Right hindlimb (tissue), 1 donor: Measurements from ENCODE around the gene RABL6.
A peak's percentile ranks its signal among the peaks of the same experiment; 100 is the strongest.
"Not testable (repeated sequence)": the region's sequence is repeated elsewhere in the genome, so short reads cannot be mapped to it uniquely, and the experiment has no call there.

Experiments
- DNase-seq: peaks from one replicate; pipeline ENCODE4 v3.0.0-alpha.2; 2018

Gene RABL6, protein sequence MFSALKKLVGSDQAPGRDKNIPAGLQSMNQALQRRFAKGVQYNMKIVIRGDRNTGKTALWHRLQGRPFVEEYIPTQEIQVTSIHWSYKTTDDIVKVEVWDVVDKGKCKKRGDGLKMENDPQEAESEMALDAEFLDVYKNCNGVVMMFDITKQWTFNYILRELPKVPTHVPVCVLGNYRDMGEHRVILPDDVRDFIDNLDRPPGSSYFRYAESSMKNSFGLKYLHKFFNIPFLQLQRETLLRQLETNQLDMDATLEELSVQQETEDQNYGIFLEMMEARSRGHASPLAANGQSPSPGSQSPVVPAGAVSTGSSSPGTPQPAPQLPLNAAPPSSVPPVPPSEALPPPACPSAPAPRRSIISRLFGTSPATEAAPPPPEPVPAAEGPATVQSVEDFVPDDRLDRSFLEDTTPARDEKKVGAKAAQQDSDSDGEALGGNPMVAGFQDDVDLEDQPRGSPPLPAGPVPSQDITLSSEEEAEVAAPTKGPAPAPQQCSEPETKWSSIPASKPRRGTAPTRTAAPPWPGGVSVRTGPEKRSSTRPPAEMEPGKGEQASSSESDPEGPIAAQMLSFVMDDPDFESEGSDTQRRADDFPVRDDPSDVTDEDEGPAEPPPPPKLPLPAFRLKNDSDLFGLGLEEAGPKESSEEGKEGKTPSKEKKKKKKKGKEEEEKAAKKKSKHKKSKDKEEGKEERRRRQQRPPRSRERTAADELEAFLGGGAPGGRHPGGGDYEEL

DNA sequence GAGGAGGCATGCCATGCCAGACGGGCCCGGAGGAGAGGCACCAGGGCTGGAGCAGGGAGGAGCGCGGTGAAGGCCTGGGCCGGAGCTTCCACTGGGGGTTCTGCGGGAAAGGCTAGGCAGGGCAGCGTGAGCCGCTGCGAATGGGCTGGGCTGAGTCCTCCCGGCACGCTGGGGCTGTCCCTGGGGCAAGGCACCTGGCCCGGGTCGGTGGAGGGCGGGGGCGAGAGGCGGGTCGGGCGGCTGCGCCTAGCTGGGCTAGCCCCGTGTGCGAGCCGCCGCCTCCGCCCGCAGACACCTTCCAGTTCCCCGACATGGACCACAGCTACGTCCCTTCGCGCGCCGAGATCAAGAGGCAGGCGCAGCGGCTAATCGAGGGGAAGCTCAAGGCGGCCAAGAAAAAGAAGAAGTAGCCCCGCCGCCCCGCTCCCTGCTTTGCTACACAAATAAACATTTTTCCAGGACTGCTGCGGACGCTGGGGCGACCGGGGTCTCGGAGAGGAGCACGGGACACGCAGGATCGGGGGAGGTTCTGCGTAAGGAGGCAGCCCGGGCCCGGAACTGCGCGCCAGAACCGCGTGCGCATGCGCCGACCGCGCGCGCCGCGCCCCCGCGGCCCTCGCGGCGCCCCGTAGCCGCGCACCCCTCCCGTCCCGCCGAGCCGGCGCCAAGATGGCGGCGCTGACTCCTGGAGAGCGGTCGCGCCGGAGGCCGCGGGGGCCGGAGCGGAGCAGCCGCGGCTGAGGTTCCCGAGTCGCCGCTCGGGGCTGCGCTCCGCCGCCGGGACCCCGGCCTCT is at the start of gene RABL6:
TSS of gene RABL6 (plus strand) at position 668 of the 794 bp plus-strand sequence. CDS start 249 bp downstream, outside the sequence.
- DNase-seq, result peak; percentile 85

DNA sequence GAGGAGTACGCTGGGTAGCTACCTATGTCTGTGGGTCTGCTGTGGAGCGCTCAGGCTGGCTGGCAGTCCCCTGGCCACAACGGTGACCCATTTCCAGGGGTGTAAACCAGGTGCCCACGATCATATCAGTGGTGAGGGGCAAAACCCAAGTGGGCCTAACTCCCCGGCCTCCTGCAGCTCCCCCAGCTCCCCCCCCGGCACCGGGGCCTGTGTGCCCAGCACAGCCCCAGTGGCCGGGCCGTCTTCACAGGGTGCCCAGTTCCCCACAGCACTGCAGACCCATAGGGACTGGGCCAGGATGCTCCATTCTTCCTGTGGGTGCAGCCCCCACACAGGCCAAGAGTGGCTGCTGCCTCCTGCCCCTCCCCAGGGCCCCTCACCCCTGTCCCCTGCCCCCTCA is 48.7 kb upstream of the RABL6 start:
- no peak for DNase-seq

DNA sequence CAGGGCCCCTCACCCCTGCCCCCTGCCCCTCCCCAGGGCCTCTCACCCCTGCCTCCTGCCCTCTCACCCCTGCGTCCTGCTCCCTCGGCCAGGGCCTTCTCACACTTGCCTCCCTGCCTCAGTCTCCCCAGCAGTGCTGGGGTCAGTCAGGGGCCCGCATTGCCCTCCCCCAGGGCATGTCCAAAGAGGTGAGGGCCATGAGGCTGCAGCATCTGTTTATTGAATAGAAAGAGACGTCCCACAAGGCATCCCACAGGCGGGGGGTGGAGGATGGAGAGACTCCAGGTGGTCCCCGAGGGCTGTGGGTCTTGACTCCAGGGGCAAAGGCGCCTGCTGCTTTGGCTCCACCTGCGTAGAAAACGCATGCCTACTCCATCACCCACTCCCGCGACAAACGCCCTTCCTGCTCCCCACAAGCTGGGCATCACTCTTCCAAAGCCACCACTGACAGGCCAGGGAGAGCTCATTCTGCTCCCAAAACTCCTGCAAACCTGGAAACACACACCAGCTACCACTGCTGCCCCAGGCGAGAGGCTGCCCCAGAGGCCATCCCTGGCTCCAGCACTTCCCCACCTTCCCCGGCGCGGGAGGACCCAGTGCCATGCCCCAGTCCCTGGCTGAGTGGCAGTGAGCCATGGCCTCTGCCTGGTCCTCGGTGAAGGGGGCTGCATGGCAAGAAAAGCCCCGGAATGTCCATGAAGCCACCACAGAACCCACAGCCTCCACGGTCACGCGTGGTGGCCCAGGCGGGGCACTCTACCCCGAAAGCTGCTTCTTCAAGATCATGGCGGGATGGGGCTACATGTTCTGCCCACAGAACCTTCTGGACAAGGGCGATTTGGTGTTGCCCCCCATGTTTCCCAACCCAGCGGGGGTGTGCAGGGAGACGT is 48.1 kb upstream of the RABL6 start:
- DNase-seq, result no peak

DNA sequence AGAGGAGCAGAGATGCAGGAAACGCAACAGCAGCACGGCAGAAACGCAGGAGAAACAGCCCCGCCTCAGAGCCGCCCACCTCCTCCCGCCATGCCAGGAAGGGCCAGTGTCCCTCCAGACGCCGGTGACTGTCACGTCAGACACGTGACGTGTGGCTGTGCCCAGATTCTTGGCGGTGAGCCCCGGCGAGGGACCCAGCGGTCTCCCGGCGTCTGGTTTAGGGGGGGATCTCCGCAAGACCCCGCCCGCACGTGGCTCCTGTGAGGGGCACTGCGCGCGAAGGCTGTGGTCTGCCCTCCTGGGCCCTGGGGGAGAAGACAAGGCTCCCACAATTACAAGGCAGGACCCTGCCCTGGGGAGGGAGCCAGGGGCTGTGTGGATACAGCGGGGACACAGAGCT is 47.3 kb upstream of the RABL6 start:
- DNase-seq, result no peak

DNA sequence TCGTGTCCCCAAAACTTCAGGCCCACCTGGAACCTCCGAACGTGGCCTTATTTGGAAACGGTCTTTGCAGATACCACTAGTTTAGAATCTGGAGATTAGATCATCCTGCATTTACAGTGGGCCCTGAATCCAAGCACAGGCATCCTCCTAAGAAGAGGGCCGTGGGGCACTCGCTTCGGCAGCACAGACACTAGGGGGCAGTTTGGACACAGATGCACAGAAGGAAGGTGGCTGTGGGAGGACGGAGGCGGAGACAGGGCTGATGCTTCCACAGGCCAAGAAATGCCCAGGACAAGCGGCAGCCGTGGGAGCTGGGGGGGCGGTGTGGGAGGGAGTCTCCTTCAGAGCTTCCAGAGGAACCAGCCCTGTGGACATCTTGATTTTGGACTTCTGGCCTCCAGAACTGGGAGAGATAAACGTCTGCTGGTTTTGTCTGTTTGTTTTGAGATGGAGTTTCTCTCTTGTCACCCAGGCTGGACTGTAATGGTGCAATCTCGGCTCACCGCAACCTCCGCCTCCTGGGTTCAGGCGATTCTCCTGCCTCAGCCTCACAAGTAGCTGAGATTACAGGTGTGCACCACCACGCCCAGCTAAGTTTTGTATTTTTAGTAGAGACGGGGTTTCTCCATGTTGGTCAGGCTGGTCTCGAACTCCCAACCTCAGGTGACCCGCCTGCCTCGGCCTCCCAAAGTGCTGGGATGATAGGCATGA is 46.8 kb upstream of the RABL6 start:
- not testable (repeated sequence) for DNase-seq

DNA sequence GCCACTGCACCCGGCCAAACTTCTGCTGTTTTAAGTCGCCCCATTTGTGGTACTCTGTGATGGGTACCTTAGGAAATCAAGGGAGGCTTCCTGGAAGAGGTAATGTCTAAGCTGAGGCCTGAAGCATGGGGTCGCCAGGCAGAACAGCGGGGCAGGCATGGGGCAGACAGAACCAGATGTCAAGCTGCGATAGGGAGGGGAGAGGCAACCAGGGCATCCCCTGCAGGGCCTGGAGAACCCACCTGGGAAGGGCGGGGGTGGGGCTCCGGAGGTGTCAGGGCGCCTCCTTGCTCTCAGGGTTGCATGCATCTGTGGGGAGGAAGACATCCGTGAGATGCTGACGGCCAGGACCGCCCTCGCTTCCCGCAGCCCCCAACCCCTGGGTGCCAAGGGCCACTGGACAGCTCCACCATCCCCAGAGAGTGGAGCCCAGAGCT is 46.2 kb upstream of the RABL6 start:
- DNase-seq, result no peak

DNA sequence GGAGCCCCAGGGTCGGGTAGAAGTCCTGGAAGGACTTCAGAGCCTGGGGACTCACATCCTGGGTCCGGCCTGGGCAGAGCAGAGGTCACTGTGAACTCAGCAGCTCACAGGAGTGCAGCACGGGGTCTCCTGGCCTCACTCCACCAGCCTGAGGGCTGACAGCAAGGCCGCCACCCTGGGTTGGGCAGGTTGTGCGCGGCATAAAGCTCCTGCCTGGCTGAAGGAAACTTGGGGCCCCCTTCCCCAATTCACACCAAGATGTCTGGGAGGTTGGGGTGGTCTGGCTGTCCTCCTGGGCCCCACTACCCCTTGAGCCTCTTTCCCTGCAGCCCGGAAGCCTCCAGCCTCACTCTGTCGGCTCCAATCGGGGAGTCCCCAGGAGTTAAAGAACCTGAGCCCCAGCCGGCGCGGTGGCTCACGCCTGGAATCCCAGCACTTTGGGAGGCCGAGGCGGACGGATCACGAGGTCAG is 45.5 kb upstream of the RABL6 start:
- no peak for DNase-seq

DNA sequence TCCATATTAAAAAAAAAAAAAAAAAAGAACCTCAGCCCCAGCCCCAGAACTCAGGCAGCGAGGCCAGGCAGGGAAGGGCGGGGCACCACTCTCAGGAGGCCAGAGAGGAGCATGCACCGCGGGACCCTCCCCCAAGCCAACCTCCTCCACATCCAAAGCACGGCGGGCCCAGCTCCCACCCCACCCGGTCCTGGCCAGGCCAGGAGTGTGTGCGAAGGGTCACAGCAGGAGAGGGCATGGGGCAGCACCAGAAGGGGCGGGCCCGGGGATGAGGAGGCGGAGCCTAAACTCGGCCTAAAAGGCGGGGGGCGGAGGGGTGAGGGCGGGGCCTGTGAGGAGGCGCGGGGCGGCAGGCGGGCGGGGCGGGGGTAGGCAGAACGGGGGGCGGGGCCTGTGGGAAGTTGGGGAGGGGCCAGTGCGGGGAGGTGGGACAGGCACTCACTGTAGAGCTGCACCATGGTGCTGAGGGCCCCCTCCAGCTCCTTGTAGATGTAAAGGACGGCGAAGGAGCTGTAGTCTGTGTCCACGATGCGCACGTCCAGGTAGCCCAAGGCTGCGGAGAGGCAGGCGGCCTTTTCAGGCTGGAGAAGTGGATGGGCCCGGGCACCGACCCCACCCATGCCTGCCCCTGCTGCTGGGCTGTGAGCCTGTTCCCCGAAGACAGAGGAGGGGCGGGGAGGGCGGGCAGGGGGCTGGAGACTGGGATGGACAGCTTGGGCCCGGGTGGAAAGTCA is 44.7 kb upstream of the RABL6 start:
- peak; percentile 64 for DNase-seq

DNA sequence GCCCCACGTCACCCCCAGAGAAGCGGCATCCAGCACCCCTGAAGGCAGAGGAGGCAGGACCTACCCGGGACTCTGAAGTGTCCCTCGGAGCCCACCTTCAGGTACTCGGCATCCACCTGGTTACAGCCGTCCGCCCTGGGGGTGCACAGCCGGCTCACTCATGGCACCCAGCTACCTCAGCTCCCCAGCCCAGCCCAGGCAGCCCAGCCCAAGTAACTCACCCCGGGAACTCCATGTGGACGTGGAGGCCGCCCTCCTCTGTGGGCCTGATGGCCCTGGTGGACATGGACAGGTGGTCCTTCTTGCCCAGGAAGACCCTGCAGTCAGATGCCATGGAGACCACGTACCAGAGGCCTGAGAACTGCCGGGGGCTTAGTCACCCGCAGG is 44.1 kb upstream of the RABL6 start:
- no peak for DNase-seq

DNA sequence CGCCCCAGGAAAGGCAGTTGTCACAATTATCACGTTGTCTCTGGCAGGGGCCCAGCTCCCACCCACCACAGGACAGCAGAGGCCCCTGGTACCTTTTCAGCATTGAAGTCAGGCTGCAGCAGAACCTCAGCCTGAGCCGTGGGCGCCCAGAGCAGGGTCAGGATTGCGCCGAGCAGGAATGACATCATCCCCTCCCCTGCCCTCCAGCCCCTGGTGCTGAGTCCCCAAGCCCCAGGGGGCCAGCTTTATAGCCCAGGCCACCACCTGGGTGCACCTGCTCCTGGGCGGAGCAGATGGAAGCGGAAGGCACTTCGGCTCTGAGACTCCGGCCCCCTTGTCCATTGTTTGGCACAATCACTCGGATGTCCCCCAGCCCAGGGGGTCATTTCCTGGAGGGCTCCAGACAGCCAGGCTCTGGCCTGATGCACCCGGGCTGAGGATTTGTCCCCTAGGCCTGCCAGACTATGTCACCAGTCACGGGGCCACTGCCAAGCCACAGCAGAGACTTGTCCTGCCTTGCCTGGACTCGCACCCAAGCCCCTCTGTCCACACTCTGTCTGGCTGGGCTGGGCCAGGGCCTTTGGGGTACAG is 43.4 kb upstream of the RABL6 start, which contains the start of gene LCN15:
TSS of gene LCN15 (minus strand) at position 218 of the 591 bp plus-strand sequence. CDS start at position 188, 30 bp downstream.
- DNase-seq, result no peak

DNA sequence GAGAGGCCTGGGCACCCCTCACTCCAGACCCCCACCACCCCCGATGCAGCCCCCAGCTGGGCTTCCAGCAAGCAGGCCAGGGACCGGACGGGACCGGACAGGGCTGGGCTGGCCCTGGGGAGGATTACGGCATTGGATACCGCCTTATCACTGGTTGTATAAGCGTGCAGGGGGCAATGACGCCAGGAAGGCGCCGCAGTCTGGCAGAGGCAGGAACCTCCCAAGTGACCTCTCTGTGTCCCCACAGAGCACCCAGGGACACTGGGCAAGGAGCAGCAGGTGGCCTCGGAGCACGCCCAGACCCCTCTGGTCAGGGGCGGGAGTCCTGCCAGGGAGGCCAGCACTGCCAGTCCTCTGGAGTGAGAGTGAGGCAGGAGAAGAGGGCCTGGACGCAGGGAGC is 42.7 kb upstream of the RABL6 start:
- no peak for DNase-seq

DNA sequence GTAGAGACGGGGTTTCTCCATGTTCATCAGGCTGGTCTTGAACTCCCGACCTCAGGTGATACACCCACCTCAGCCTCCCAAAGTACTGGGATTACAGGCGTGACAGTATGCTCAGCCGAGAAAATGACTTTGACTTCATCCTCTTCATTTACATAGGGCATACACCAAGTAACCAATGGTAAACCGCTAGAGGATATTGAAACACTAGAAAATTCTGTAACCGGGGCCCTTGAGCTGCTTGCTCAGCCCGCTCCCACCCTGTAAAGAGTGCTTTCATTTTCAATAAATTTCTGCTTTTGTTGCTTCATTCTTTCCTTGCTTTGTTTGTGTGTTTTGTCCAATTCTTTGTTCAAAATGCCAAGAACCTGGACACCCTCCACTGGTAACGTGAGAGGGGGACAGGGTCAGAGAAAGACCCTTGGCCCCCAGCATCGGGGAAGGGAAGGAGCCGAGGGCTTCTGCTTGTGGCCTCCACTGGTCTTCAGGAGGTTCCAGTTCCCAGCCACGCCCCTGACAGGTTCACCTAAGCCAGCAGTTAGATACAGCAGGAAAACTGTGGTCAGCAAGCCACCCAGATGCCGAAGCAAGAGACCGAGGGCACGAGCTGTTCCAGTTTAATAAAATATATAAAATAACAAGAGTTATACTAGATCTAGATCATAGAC is 41.9 kb upstream of the RABL6 start:
- DNase-seq, result not testable (repeated sequence)

DNA sequence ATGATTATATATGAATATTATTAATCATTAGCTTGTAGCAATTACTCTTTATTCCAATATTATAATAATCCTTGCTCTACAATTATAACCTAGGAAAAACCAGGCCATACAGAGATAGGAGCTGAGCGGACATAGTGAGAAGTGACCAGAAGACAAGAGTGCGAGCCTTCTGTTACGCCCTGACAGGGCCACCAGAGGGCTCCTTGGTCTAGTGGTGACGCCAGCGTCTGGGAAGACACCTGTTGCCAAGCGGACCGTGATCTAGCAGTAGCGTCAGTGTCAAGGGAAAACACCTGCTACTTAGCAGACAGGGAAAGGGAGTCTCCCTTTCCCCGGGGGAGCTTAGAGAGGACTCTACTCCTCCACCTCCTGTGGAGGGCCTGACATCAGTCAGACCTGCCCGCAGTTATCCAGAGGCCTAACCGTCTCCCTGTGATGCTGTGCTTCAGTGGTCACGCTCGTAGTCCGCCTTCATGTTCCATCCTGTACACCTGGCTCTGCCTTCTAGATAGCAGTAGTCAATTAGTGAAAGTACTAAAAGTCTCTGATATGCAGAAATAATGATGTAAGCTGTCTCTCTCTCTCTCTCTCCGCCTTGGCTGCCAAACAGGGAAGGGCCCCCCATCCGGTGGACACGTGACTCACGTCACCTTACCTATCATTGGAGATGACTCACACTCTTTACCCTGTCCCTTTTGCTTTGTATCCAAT is 41.2 kb upstream of the RABL6 start:
- DNase-seq, result peak; percentile 59

DNA sequence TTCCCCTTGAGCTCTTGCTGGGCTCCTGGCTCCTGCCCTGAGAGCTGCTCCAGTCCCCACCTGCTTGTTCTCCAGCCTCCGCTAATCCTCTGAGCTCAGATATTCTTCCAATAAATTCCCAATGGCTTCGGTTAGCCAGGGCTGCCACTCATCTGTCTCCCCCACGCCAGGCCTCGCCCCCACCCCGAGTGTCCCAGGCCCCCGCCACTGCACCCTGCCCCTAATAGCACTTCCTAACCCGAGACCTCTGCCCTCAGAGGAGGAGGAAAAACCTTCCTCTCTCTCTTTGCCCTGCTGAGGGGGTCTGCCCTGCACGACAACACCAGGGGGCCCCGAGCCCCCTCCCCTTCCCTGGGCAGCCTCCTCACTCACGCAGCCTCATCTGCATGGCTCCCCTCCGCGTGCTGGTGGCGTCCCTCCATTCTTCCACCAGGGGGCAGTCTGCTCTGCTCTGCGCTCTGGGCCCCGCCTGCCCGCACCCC is 38.0 kb upstream of the RABL6 start:
- DNase-seq, result no peak

DNA sequence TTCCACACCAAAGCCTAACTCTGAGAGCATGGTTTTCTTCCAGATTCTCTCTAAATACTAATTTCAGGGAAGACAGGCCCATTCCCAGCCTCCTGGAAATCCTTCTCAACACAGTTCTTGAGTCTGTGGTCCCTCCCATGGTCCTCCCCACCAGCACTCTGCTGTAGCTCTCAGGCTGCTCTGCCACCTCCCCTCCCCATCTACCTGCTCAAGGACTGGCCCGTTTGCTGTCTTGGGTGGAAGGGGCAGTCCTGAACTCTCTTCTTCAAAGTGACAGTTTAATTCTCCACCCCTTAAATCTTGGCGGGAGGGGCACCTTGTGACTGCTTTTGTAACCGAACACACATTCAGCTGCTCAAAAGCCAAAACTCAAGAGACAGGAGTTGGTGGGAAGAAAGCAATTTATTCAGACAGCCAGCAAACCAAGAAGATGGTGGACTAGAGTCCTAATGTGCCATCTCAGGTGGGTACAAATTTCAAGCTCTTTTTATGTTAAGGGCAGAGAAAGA is 35.8 kb upstream of the RABL6 start:
- DNase-seq, result no peak

DNA sequence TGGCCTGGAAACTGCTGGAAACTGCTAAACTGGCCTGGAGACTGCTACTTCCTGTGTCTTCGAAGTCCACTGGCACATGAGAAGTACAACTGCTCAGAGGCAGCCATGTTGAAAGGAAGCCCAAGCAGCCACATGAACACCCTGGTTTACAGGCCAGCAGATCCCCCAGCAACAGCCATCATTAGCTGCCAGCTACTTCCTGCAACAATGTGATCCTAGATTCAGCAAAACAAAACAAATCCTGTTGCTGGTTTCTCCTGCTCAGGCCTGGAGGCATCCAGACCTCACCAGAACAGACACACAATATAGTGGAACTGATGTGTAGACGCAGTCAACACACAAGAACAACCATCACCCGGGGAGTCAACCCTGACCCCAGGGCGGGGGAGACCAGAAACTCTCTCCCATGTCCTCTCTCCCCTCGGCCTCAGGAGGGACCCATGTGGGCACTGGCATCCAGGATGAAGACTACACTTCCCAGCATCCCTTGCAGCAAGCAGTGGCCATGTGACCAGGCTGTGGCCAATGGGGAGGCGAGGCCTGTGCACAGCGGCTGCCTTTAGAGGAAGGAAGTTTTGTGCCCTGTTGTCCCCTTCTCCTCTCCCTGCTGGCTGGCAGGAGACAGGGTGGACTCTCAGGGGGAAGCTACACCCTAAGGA is 34.2 kb upstream of the RABL6 start:
- DNase-seq, result no peak

DNA sequence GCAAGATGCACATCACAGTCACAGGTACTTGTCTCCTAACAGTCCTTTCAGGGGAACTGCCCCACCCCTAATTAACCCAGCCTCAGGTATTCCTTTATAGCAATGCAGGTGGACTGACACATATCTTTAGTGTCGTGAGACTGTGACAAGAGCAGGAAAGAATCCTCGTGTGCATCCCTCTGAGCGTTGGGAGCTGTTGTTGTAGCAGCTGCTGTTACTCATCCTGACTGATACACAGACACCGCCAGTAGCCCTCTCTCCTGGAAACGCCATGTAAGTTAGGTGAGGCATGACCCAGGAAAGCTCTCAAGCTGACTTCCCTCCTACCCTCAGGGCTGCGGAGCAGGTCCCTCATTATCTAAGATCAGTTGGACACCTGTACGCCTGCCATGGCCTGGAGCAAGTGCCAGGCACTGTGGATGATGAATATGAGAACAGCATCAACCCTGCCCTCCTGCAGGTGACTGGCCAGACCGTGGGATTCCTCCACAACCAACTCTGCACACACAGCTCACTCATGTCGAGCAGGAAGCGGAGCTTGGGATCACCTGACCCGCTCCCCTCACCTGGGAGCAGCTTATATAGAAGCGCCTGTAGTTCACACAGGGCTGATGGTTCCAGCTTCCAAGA is 33.2 kb upstream of the RABL6 start:
- no peak for DNase-seq

DNA sequence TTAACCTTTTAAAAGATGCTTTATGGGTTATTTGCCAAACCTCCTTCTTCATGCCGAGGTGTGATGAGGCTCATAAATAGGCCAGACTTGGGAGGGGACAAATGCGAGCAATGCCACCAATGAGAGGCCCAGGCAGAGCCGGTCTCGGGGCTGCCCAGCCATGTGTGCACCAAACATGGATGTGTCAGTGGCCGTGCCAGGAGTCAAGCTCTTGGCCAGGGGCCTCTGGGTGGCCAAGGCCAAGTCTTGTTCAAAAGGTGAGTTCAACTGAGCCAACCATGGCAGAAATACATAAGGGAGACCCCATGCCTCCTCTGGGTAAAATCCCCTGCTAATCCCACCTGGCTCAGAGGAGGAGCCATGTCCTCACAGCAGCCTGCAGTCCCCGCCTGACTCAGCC is 32.6 kb upstream of the RABL6 start:
- DNase-seq, result no peak
